Fibroblast of pulmonary artery (primary cell): ENCODE data around the gene TRIO.
"Not testable (repeated sequence)": the region's sequence is repeated elsewhere in the genome, so short reads cannot be mapped to it uniquely, and the experiment has no call there.

Experiments used
- DNase-seq: peaks from one replicate; pipeline ENCODE4 v3.0.0-alpha.2; 2010; ENCODE audit warnings: low read depth
- H3K4me3 ChIP-seq: replicated peaks from 2 replicates; pipeline ENCODE4 v1.5.1; 2011; ENCODE audit warnings: low read depth, mild to moderate bottlenecking, control low read depth, low read length, moderate library complexity
- TF ChIP-seq, protein P1 (sequence below): IDR thresholded peaks from 2 replicates; pipeline ENCODE4 v1.5.1; 2011; ENCODE audit warnings: mild to moderate bottlenecking, control low read depth, low read length, inconsistent platforms; ENCODE audit errors: missing control alignments

The TRIO gene

DNA sequence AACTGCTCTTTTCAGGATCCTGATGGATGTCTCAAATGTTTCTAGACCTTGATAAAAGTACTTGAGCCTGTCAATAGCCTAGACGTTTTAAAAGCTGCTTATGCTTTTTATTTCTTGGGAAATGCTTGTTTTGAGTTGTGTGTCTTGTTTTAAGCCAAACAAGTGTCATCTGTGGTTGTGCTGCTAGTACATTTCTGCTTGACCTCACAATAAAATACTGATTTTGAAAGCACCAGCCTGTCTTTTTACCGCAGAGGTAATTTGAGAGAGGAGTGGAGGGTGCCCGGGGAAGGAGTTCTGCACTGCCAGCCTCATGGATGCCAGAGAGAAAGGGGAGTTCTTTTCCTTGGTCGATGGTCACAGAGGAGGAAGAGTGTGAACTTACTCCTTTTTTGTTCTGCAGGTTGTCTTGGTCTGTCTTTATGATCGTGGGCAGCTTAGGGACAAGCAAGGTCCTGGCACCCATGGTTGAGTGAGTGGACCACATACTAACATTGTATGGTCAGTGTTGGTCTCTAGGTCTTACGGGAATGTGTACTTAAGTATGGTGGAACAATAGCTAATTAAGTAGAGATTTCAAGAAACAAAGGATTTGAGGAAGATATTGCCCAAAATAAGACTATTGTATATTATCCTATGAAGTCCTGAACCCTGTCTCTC is 61.0 kb downstream of the TRIO start:
- no peak overlapping the region for H3K4me3 ChIP-seq
- DNase-seq, result no peak
- TF ChIP-seq, protein P1, sequence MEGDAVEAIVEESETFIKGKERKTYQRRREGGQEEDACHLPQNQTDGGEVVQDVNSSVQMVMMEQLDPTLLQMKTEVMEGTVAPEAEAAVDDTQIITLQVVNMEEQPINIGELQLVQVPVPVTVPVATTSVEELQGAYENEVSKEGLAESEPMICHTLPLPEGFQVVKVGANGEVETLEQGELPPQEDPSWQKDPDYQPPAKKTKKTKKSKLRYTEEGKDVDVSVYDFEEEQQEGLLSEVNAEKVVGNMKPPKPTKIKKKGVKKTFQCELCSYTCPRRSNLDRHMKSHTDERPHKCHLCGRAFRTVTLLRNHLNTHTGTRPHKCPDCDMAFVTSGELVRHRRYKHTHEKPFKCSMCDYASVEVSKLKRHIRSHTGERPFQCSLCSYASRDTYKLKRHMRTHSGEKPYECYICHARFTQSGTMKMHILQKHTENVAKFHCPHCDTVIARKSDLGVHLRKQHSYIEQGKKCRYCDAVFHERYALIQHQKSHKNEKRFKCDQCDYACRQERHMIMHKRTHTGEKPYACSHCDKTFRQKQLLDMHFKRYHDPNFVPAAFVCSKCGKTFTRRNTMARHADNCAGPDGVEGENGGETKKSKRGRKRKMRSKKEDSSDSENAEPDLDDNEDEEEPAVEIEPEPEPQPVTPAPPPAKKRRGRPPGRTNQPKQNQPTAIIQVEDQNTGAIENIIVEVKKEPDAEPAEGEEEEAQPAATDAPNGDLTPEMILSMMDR, result no peak

DNA sequence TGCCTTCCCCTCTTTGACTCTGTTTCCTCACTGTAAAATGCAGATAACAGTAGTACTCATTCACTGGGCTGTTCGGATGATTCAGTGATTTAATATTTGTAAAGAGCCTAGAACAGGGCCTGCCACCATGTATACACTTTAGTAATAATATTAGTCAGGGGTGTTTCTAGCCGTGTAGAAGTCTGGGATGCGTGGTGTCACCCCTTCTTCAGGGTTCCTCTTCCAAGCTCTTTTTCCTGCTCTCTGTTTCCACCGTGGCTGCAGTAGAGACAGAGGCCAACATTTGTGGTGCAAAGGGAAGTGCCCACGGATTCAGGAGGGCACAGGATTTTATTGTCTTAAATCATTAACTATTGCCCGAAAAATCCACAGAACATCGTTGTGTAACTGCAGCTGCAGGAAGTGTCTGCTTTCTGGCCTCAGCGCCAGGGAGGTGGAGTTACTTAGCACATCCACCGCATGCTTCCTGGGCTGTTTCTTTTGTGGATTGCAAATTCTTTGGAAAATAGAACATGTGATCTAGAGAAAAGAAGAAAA is 61.7 kb downstream of the TRIO start:
- H3K4me3 ChIP-seq, result peak overlapping the region; percentile 39
- peak; percentile 94 for DNase-seq
- TF ChIP-seq, protein P1, result no peak

DNA sequence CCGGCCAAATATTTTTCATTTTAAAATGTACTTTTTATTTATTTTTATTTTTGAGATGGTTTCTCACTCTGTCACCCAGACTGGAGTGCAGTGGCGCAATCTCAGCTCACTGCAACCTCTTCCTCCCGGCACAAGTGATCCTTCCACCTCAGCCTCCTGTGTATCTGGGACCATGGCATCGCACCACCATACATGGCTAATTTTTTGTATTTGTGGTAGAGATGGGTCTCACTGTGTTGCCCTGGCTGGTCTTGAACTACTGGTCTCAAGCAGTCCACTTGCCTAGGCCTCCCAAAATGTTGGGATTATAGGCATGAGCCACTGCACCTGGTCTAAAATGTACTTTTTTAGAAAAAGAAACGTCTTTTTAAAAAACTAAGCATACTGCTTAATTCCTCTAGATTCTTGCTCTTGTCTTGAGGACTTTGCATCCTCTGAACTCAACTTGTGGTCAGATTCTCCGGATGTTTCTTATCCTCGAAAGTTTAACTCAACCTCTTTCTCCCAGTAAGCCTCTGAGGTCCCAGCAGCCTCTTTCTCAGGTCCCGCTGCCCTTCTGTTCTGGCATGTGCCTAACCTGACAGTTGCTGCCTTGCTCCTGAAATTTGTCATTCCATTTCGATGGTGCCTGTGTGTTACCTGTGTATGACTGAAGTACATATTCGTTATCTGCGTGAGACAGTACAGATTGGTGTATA is 63.0 kb downstream of the TRIO start:
- H3K4me3 ChIP-seq, result no peak overlapping the region
- DNase-seq, result no peak
- TF ChIP-seq, protein P1, result no peak

DNA sequence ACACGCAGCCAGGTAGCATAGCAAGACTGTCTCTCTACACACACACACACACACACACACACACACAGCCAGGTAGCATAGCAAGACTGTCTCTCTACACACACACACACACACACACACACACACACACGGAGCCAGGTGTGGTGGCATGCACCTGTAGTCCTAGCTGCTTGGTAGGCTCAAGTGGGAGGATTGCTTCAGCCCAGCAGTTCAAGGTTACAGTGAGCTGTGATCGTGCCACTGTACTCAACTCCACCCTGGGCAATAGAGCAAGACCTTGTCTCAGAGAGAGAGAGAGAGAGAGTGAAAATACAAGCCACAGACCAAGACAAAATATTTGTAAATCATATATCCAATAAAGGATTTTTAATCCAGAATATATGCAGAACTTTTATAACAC is 64.3 kb downstream of the TRIO start:
- not testable (repeated sequence) for DNase-seq, H3K4me3 ChIP-seq

DNA sequence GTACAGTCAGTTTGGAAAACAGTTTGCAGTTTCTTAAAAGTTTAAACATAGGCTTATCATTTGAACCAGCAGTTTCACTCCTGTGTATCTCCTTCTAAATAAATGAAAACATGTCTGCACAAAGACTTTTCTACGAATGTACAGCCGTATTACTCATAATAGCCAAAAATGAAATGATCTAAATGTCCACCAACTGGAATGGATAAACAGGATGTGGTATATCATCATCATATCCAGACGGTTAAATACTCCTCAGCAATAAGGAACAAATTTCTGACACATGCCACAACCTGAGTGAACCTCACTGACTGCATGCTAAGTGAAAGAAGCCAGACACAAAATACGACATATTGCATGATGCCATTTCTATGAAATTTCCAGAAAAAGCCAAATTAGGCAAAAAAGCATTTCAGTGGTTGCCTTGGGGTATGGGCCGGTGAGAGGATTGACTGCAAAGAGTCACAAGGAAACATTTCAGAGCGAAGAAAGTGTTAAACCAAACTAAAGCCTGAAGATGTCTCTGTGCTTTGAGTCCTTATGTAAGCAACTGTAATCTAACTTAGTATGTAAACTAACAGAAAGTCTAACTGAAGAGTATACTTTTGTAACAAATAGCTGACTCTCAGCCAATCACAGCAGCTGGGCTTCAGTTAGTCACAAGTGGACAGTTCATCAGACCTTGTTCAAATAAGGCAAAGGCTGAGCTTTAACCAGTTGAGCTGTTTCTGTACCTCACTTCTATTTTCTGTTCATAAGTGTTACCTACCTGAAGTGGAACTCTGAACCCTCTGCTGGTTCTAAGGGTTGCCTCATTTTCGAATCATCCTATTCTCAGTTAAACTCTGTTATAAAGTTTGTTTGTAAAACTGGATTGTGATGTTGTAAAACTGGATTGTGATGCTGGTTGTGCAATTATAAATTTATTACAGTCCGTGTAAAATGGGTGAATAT is 65.2 kb downstream of the TRIO start:
- peak; percentile 85 for DNase-seq
- TF ChIP-seq, protein P1, result no peak
- H3K4me3 ChIP-seq, result peak overlapping the region; percentile 10

DNA sequence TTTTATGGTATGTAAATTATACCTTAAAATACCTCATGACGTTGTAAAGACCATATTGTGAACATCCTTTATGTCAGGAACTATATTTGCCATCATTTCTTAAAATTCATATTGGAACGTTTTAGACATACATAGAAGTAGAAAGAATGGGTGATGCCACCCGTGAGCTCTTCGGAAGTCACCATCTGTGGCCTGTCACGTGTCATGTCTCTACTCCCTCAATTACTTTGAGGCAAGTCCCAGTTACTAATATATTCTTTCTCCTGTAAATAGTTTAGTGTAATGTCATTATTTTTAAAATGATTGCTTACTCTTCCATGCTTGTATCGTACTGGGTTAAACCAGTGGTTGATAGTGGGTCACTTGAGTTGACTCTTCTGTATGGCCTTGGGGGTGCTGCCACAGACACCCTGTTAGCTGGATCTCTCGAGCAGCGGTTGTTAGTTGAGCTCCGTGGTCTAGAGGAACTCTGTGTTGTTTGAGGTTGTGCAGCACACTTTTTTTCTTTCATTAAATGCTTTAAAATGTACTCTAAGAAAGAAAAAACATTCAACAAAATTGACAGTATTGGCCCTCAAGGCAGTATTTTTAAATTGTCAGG is 66.2 kb downstream of the TRIO start:
- TF ChIP-seq, protein P1, result no peak
- DNase-seq, result no peak
- H3K4me3 ChIP-seq, result no peak overlapping the region
